A549 (cell line): Measurements from ENCODE around the gene CDHR5. TPM values are rescaled to one million over a fixed set of nuclear protein-coding genes. Genes with fewer than 3 reads are reported as not detected.

Experiments
- ATAC-seq, 2 experiments: fragments of 200-7000 bp in 1 of 2; fragments of >200 bp in 1 of 2; cut with Nextera tagmentation in 1 of 2; cut with Tn5 transposase in 1 of 2; 3 replicates each; pipeline versions ENCODE4 v1.8.0 to v1.9.1; 2018 to 2020; ENCODE audit warnings: mild to moderate bottlenecking in 1 of 2, moderate library complexity in 1 of 2
- CTCF ChIA-PET: fragments of 300-600 bp; sonication (Branson Sonifier 250); formaldehyde crosslinking; extraction: SDS; loops from one replicate; lab custom pipeline; 2021; ENCODE audit warnings: antibody characterized with exemption, inconsistent platforms; lab: Yijun Ruan, JAX
- POLR2A ChIA-PET: fragments of 350-600 bp; formaldehyde crosslinking; extraction: SDS; loops from one replicate; lab custom pipeline; 2021; ENCODE audit warnings: antibody characterized with exemption, inconsistent platforms; lab: Yijun Ruan, JAX
- DNase-seq, 2 experiments: peaks; one replicate each; pipeline versions ENCODE4 v3.0.0 to v3.0.0-alpha.2; 2011 to 2016; ENCODE audit warnings: low read depth in 1 of 2, low spot score in 1 of 2
- FAIRE-seq: peaks from 2 replicates; lab custom pipeline; 2011; peaks lifted over from hg19 to GRCh38; lab: Jason Lieb, UNC
- H3K27ac ChIP-seq, 2 experiments: fragments of >200 bp; sonication (Bioruptor Twin); formaldehyde crosslinking; 3 replicates each; pipeline ENCODE4 v1.5.1; 2016 to 2017
- H3K4me1 ChIP-seq: fragments of >200 bp; sonication (Bioruptor Twin); formaldehyde crosslinking; 3 replicates; pipeline ENCODE4 v1.6.1; 2016
- H3K4me2 ChIP-seq: fragments of >200 bp; sonication (Bioruptor Twin); formaldehyde crosslinking; 3 replicates; pipeline ENCODE4 v1.6.1; 2016
- H3K4me3 ChIP-seq: fragments of >200 bp; sonication (Bioruptor Twin); formaldehyde crosslinking; 3 replicates; pipeline ENCODE4 v1.5.1; 2016
- H3K9me3 ChIP-seq: fragments of >200 bp; sonication (Bioruptor Twin); formaldehyde crosslinking; 3 replicates; pipeline ENCODE4 v1.6.1; 2016
- BCL3 ChIP-seq: fragments of >200 bp; sonication (Bioruptor Twin); formaldehyde crosslinking; IDR thresholded peaks from 3 replicates; pipeline ENCODE4 v1.6.1; 2016
- CTCF ChIP-seq: fragments of >200 bp; sonication (Bioruptor Twin); formaldehyde crosslinking; IDR thresholded peaks from 3 replicates; pipeline ENCODE4 v1.5.1; 2016
- E2F6 ChIP-seq: IDR thresholded peaks from 2 replicates; pipeline ENCODE4 v1.6.1; 2012; ENCODE audit warnings: low read depth, borderline replicate concordance
- EHMT2 ChIP-seq: fragments of 200-600 bp; sonication (generic); IDR thresholded peaks from 2 replicates; pipeline ENCODE4 v1.6.1; 2016; ENCODE audit warnings: antibody characterized with exemption, low read depth, mild to moderate bottlenecking, moderate library complexity
- GATA3 ChIP-seq: IDR thresholded peaks from 2 replicates; pipeline ENCODE4 v1.6.1; 2012; ENCODE audit warnings: borderline replicate concordance
- JUN ChIP-seq, 2 experiments: fragments of >200 bp; sonication (Bioruptor Twin); formaldehyde crosslinking; IDR thresholded peaks; 2 replicates in 1 of 2; 3 replicates in 1 of 2; pipeline ENCODE4 v1.6.1; 2016 to 2017
- KDM5A ChIP-seq: fragments of 200-600 bp; sonication (generic); IDR thresholded peaks from 2 replicates; pipeline ENCODE4 v1.6.1; 2016; ENCODE audit warnings: antibody characterized with exemption, mild to moderate bottlenecking
- NPAS2 ChIP-seq: fragments of 250-450 bp; sonication (Bioruptor Pico); IDR thresholded peaks from 2 replicates; pipeline ENCODE4 v1.8.0; 2022; ENCODE audit warnings: mild to moderate bottlenecking, moderate library complexity, borderline replicate concordance
- PHF8 ChIP-seq: fragments of 200-600 bp; sonication (generic); IDR thresholded peaks from 2 replicates; pipeline ENCODE4 v1.6.1; 2016; ENCODE audit warnings: low read depth, mild to moderate bottlenecking, antibody characterized with exemption, moderate library complexity, borderline replicate concordance
- POLR2AphosphoS2 ChIP-seq: conservative IDR thresholded peaks from 2 replicates; pipeline ENCODE4 v1.6.1; 2012; ENCODE audit warnings: low read length, improper control_type of control experiment, inconsistent platforms
- RFX5 ChIP-seq: fragments of 450-650 bp; IDR thresholded peaks from 2 replicates; pipeline ENCODE4 v1.7.1; 2014; ENCODE audit warnings: antibody characterized with exemption, mild to moderate bottlenecking, moderate library complexity
- ZC3H11A ChIP-seq: fragments of 450-650 bp; IDR thresholded peaks from 2 replicates; pipeline ENCODE4 v1.6.1; 2014; ENCODE audit warnings: antibody characterized with exemption, mild to moderate bottlenecking
- WGBS: methylation state at CpG from one replicate; pipeline ENCODE4 v1.1.6; 2017; ENCODE audit errors: missing lambda C conversion rate; 5-methylcytosine and 5-hydroxymethylcytosine counted together
- polyA plus RNA-seq, 4 experiments: library from polyadenylated mRNA; depleted of rRNA in 3 of 4; stranded (reverse); fragments of >200 nt; fragmentation: RNase III in 1 of 4; extraction: RNeasy Plus Mini Kit Qiagen cat#74134 plus additional on column Dnase treatment in 1 of 4; gene quantifications; 2 replicates in 3 of 4; 3 replicates in 1 of 4; pipeline ENCODE4 v1.2.3, GENCODE V29; 2011 to 2017

The CDHR5 gene
- polyA plus RNA-seq, 2 of the 4 experiments (the other 2 are of a cell fraction): 0.08 to 0.12 TPM

- Histone ChIP-seq H3K4me2 (no peak overlapping the region), H3K4me1 (peaks cover 13% of the 10 kb centered on the region; the same call in 2 of the 3 replicates), H3K27ac (no peak overlapping the region), H3K9me3 (no peaks in the 10 kb centered on the region), H3K4me3 (no peak overlapping the region)
- peak; percentile 35 to 57 for DNase-seq
- ATAC-seq: 0 out of 6 replicates have a peak, but pooled peaks of 1 of the 2 experiments have one; percentile 17
- CTCF ChIA-PET: interaction anchor here (0.6 to 2.7 kb wide), 6 partner anchors 11 to 110 kb away, joined by 3 to 8 read pairs (median 3); no protein-coding TSS in a partner anchor
- POLR2A ChIA-PET: interaction anchor here (1.0 kb wide), 1 partner anchor 36 kb away, joined by 4 read pairs; the partner anchor contains the start of gene PHRF1
- WGBS: 80% methylated on average over 18 of the region's 27 CpGs
- TF ChIP-seq BCL3 (no peak), NPAS2 (CRISPR knock-in tag) (no peak), RFX5 (no peak), KDM5A (no peak), GATA3 (no peak), E2F6 (no peak), EHMT2 (no peak), ZC3H11A (no peak)
- no peak for FAIRE-seq
Observed at GRCh38 chr11:612201-612960, 12.4 kb downstream of the CDHR5 start.

GRCh38 chr11:611001-611996 lies 13.5 kb downstream of the CDHR5 start:
- Histone ChIP-seq H3K4me1 (peaks cover 15% of the 10 kb centered on the region; the same call in 2 of the 3 replicates), H3K27ac (no peak overlapping the region), H3K9me3 (no peaks in the 10 kb centered on the region), H3K4me3 (no peak overlapping the region), H3K4me2 (no peak overlapping the region)
- ChIA-PET POLR2A (no interaction called here), CTCF (interaction anchor here (1.0 to 2.7 kb wide), 4 partner anchors 8 to 154 kb away, joined by 3 to 8 read pairs (median 3); no protein-coding TSS in a partner anchor)
- WGBS: 89% methylated on average over 38 of the region's 49 CpGs
- DNase-seq (no peak), ATAC-seq (no peak), FAIRE-seq (no peak)
- TF ChIP-seq JUN (IDR thresholded peaks at IDR 0.05) (peak in 1 of 2 experiments; percentile 8; a peak in 1 of 5 replicates), POLR2AphosphoS2 (no peak; the same call in 1 of the 2 replicates)

- TF ChIP-seq CTCF: no peak
- no peak for TF ChIP-seq PHF8
- DNase-seq (no peak), FAIRE-seq (no peak), ATAC-seq (no peak)
- Histone ChIP-seq H3K4me2 (no peak overlapping the region), H3K4me3 (no peak overlapping the region), H3K9me3 (no peaks in the 10 kb centered on the region), H3K4me1 (peaks cover 20% of the 10 kb centered on the region), H3K27ac (no peak overlapping the region)
- WGBS: 92% methylated on average over 12 of the region's 18 CpGs
- ChIA-PET CTCF (interaction anchor here (0.7 to 2.7 kb wide), 5 partner anchors 9 to 155 kb away, joined by 3 to 8 read pairs (median 3); no protein-coding TSS in a partner anchor), POLR2A (no interaction called here)
Observed at GRCh38 chr11:610146-610801, 14.5 kb downstream of the CDHR5 start.
